Brain microvascular endothelial cell (primary cell): Measurements from ENCODE around the gene DISC1.

Source experiments
- DNase-seq: peaks from one replicate; pipeline ENCODE4 v3.0.0-alpha.2; 2020
- H3K27ac ChIP-seq: fragments of 250-450 bp; sonication (Bioruptor Pico); 2 replicates; pipeline ENCODE4 v1.5.1; 2020; ENCODE audit warnings: mild to moderate bottlenecking, moderate library complexity
- H3K27me3 ChIP-seq: fragments of 250-450 bp; sonication (Bioruptor Pico); replicated peaks from 2 replicates; pipeline ENCODE4 v1.5.1; 2020; ENCODE audit warnings: mild to moderate bottlenecking
- H3K36me3 ChIP-seq: fragments of 250-450 bp; sonication (Bioruptor Pico); replicated peaks from 2 replicates; pipeline ENCODE4 v1.5.1; 2020; ENCODE audit warnings: mild to moderate bottlenecking
- H3K4me3 ChIP-seq: 2 replicates; pipeline ENCODE4 v1.5.1; 2011; ENCODE audit warnings: low read depth, mild to moderate bottlenecking, control low read depth, low read length, moderate library complexity
- CTCF ChIP-seq: IDR thresholded peaks from 2 replicates; pipeline ENCODE4 v1.5.1; 2011; ENCODE audit warnings: low read depth, mild to moderate bottlenecking, moderate library complexity, low read length, control low read depth, inconsistent platforms; ENCODE audit errors: missing control alignments
- in situ Hi-C: cut with HindIII; loops from 2 replicates; pipeline ENCODE4 v1.10.0; 2017; ENCODE audit warnings: low sequenced_read_pairs, low pct_ligation_motif_present

Gene DISC1

GRCh38 chr1:231918239-231919015 is 291.8 kb downstream of the DISC1 start:
- Histone ChIP-seq H3K36me3 (no peaks in the 10 kb centered on the region), H3K4me3 (no peak overlapping the region), H3K27ac (no peak overlapping the region), H3K27me3 (no peaks in the 10 kb centered on the region)
- DNase-seq = peak; percentile 74
- in situ Hi-C loops = no loop called here
- TF ChIP-seq CTCF = no peak

- no peak for DNase-seq
- Histone ChIP-seq H3K36me3 (no peaks in the 10 kb centered on the region), H3K4me3 (no peak overlapping the region), H3K27me3 (no peaks in the 10 kb centered on the region), H3K27ac (no peak overlapping the region)
- TF ChIP-seq CTCF = no peak
- in situ Hi-C loops = no loop called here
Measured at GRCh38 chr1:231919239-231919885, 292.8 kb downstream of the DISC1 start.

GRCh38 chr1:231919886-231920285 is 293.3 kb downstream of the DISC1 start:
- no peak for TF ChIP-seq CTCF
- no peaks in the 10 kb centered on the region for H3K36me3 ChIP-seq
- in situ Hi-C loops = no loop called here
- H3K27me3 ChIP-seq = no peaks in the 10 kb centered on the region
- no peak overlapping the region for H3K27ac ChIP-seq
- H3K4me3 ChIP-seq = no peak overlapping the region
- DNase-seq = no peak

GRCh38 chr1:231921646-231922345 is 295.2 kb downstream of the DISC1 start:
- H3K4me3 ChIP-seq = no peak overlapping the region
- in situ Hi-C loops = no loop called here
- H3K27ac ChIP-seq = no peak overlapping the region
- DNase-seq = no peak
- H3K27me3 ChIP-seq = no peaks in the 10 kb centered on the region
- H3K36me3 ChIP-seq = no peaks in the 10 kb centered on the region
- TF ChIP-seq CTCF = no peak

GRCh38 chr1:231923491-231924041 is 297.0 kb downstream of the DISC1 start:
- H3K4me3 ChIP-seq = no peak overlapping the region
- H3K27me3 ChIP-seq = no peaks in the 10 kb centered on the region
- peak overlapping the region; percentile 47 for H3K27ac ChIP-seq
- no peak for DNase-seq
- peak; percentile 5 for TF ChIP-seq CTCF
- in situ Hi-C loops = no loop called here
- no peaks in the 10 kb centered on the region for H3K36me3 ChIP-seq
